Epithelial cell of proximal tubule (primary cell): ENCODE data around the gene SLC35B1. TPM values are rescaled to one million over a fixed set of nuclear protein-coding genes. Genes with fewer than 3 reads are reported as not detected.

ENCODE experiments used
- DNase-seq: peaks from one replicate; pipeline ENCODE4 v3.0.0-alpha.2; 2011; ENCODE audit warnings: low read depth
- H3K4me3 ChIP-seq: 2 replicates; pipeline ENCODE4 v1.5.1; 2011; ENCODE audit warnings: low read depth, mild to moderate bottlenecking, low read length
- CTCF ChIP-seq: conservative IDR thresholded peaks from 2 replicates; pipeline ENCODE4 v1.5.1; 2012; ENCODE audit warnings: low read depth, mild to moderate bottlenecking, low read length
- total RNA-seq: library from RNA; depleted of rRNA; stranded (reverse); fragments of >200 nt; gene quantifications from 2 replicates; pipeline ENCODE4 v1.2.3, GENCODE V29; 2015

The SLC35B1 gene
- total RNA-seq, 1 donor from 2014 or later = 72.0 TPM

GRCh38 chr17:49667854-49668253 is 39.9 kb downstream of the SLC35B1 start:
- H3K4me3 ChIP-seq = no peak overlapping the region
- DNase-seq = no peak
- no peak for TF ChIP-seq CTCF

- no peak for TF ChIP-seq CTCF
- DNase-seq = no peak
- no peak overlapping the region for H3K4me3 ChIP-seq
Measured at GRCh38 chr17:49664706-49665211, 43.0 kb downstream of the SLC35B1 start.

GRCh38 chr17:49659661-49660382 is 47.9 kb downstream of the SLC35B1 start:
- no peak for TF ChIP-seq CTCF
- H3K4me3 ChIP-seq = no peak overlapping the region
- no peak for DNase-seq

GRCh38 chr17:49656247-49656646 is 51.5 kb downstream of the SLC35B1 start:
- TF ChIP-seq CTCF = no peak
- DNase-seq = no peak
- no peak overlapping the region for H3K4me3 ChIP-seq

Other genes with a start within 250 kb of the SLC35B1 start
- 0.29 TPM in 1 of 2 replicates, not detected in the other for gene NGFR, start 212.7 kb downstream of the SLC35B1 start, total RNA-seq
- gene NXPH3, start 132.1 kb downstream of the SLC35B1 start, total RNA-seq = 0.07 and 0.69 TPM in 2 replicates
- gene SPOP, start 29.9 kb downstream of the SLC35B1 start, total RNA-seq = 23.3 and 26.2 TPM in 2 replicates
- gene FAM117A, start 56.2 kb upstream of the SLC35B1 start, total RNA-seq = 3.8 and 4.7 TPM in 2 replicates
- 20.4 and 20.9 TPM in 2 replicates for gene KAT7, start 80.7 kb upstream of the SLC35B1 start, total RNA-seq
- gene TAC4, start 140.1 kb upstream of the SLC35B1 start, total RNA-seq = not detected in 2 replicates